GM18951 (cell line): Measurements from ENCODE around the gene ARMH1.

Experiments used
- POLR2A ChIP-seq: IDR thresholded peaks from 4 replicates; pipeline ENCODE4 v1.6.1; 2011; ENCODE audit warnings: mild to moderate bottlenecking; ENCODE audit not compliant: insufficient read length, insufficient read depth; ENCODE audit errors: extremely low read depth
- in situ Hi-C: fragments of 300-500 bp; cut with MboI; formaldehyde crosslinking; loops from one replicate; pipeline ENCODE4 v1.12.0; 2022; ENCODE audit warnings: low sequenced_read_pairs, mixed read lengths, inconsistent platforms; ENCODE audit not compliant: unreplicated experiment

ARMH1 gene

DNA sequence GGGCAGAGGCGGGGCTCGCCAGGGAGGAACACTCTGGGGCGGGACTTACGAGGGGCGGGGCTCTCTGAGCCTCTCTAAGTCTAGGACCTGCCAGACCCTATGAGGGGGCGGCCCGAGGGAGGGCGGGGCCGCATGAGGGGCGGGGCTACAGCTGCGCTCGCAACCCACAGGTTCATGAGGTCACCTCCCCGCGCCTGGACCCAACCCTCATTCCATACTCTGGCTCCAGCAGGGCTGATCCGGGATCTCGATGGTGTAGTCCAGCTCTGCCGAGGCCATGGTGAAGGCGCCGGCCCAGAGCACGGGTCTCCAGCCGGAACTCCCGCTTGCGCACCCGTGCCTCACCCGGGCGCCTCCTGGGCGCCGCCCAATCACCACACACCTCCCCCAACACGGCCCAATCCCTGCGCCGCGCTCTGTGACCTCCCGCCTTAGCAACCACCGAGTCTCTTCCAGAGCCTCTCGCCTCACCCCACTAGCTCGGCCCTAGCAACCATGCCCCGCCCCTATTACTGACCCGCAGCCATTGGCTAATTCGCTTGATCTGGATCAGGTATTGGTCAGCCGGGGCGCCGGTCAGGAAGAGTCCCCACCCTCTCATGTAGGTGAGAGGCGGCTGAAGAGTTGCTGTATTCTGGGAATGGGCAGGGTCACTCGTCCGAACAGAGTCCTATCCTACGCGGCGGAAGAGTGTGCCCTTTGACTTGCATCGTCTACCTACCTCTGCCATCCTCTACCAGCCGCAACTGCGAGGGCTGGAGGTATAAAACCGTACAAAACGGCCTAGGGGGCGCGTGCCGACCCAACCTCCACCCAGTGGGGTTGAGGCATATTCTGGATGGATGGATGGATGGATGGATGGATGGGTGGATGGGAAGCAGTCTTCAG is at the start of gene ARMH1, which contains the start of gene TMEM53:
ARMH1 (plus strand) TSS at position 602 of the 888 bp plus-strand sequence. CDS start 14,984 bp downstream, outside the sequence.
TMEM53 (minus strand) TSS at position 369 of the 888 bp plus-strand sequence; CDS start at position 279, 90 bp downstream.
- in situ Hi-C loops = no loop called here
- peak; percentile 69 for TF ChIP-seq POLR2A

GRCh38 chr1:44625348-44625747 is 49.2 kb upstream of the ARMH1 start:
- no peak for TF ChIP-seq POLR2A
- in situ Hi-C loops = no loop called here

GRCh38 chr1:44628962-44629756 is 45.4 kb upstream of the ARMH1 start:
- no peak for TF ChIP-seq POLR2A
- in situ Hi-C loops = no loop called here

- in situ Hi-C loops = no loop called here
- TF ChIP-seq POLR2A = no peak
Observed at GRCh38 chr1:44630116-44630515, 44.4 kb upstream of the ARMH1 start.

GRCh38 chr1:44631333-44631646 is 43.2 kb upstream of the ARMH1 start:
- in situ Hi-C loops = no loop called here
- TF ChIP-seq POLR2A = no peak

DNA sequence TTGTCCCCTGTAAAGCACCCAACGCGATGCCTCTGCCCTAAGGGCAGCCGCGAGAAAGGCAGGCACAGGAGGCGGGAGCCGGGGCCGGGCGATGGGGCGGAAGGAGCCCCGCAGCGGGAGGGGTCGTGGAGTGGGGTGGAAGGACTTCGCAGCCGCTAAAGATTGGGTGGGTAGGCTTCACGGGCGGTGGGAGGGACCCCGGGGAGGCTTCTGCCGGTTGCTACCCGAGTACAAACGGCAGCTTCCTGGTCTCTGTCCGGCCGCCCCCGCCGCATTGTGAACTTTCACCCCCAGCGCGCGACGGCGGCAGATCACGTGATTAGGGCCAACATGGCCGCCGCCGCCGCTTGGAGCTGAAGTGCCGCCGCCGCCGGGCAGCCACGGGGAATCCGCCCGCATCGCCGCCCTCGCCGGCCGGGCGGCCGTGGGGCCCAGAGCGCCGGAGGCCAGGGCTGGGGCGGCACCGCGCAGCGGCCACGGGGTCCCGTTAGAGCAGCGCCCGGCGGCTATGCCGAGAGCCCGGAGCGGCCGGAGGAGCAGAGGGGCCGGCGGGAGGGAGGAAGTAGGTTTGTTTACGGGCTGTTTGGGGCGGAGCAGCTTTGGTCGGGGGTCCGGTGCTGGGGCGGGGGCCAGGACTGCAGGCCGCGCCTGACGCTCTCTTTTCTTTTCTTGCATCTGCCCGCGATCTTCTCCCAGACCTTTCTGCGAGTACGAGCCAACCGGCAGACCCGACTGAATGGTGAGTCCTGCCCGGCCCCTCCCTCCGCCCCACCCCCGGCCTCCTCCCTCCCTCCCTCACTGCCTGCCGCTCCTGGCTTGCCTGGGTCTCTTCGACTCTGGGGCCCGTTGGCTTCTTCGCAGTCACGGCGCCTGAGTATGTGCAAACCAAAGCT is 42.6 kb upstream of the ARMH1 start:
- in situ Hi-C loops = no loop called here

DNA sequence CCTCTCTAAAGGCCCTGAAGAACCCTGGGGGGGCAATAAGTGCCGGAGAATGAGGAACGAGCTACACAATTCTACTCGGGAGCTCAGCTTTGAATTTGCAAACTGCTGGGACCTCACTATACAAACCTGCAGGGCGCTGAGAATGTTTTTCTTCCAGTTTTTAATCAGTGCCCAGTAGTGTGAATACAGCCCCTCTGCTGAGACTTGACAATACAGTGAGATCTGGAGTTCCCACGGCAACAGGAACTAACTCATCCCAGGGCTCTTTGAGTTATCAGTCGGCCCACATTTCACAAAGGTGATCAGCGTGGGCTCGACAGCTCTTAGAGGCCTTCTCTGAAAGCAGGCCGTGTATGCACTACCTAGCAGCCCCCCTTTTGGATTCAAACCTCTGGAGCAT is 41.9 kb upstream of the ARMH1 start:
- in situ Hi-C loops = no loop called here
- no peak for TF ChIP-seq POLR2A

More for the DNA sequence above, 42.6 kb upstream of the ARMH1 start:
- peak; percentile 95 for TF ChIP-seq POLR2A

- no peak for TF ChIP-seq POLR2A
- in situ Hi-C loops = loop anchor here (5.0 kb wide), 1 partner anchor 42 kb away; no protein-coding TSS in a partner anchor
Observed at GRCh38 chr1:44634606-44635189, 39.8 kb upstream of the ARMH1 start.

DNA sequence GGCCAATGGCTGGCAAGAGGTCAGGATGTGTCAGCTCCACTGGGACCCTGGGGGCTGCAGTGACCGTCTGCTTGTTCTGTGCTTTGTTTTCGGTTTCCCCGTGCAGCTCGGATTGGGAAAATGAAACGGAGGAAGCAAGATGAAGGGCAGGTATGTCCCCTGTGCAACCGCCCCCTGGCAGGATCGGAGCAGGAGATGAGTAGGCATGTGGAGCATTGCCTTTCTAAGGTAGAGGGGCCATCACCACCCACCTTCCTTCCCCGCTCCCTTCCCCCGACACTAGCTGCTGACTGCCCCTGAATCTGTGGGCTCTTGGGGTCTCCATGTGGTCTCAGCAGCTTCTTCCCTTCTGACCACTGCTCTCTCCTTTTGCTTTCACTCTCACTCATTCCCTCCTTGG is 39.1 kb upstream of the ARMH1 start:
- in situ Hi-C loops = loop anchor here (5.0 kb wide), 1 partner anchor 43 kb away; no protein-coding TSS in a partner anchor
- no peak for TF ChIP-seq POLR2A

GRCh38 chr1:44636083-44636687 is 38.3 kb upstream of the ARMH1 start:
- in situ Hi-C loops = loop anchor here (5.0 kb wide), 1 partner anchor 44 kb away; no protein-coding TSS in a partner anchor
- no peak for TF ChIP-seq POLR2A

DNA sequence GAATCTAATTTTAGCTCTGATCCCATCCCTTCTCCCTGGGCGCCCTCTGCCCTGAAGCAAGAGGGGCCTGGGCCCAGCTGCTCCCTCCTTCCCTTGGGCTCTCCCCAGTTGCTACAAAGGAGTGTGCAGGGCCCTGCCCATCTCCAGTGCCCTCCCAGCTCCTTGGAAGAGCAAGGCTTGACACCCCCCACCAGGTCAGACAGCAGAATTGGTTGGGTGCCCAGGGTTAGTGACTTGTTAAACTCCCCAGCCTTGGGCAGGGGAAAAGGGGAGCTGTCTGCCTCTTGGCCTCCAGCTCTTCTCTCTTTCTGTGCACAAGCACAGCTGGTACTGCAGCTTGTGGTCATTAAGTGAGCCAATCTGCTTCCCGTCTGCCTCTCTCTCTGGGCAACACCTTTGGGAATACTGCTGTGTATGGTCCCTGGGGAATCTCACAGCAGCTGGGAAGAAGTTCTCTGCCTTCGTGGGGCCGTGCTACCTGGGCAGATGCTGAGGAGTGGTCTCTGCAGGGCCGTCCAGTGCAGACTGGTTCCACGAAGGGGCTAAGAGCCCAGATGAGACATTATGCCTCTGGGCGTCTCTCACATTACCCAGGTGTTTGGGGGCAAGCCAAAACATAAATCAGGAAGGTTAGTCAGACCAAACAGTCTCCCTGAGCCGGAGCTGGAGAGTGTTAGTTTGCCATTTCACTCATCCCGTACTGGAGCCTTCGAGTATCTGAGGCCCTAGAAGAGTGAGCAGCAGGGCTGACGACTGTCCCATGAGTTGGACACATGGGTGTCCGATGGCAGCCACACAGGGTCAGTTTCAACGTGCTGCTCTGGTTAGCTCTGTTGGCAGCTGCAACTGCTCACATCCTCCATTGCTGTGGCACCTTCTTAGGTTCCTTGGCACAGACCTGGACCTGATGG is 37.6 kb upstream of the ARMH1 start:
- in situ Hi-C loops = loop anchor here (5.0 kb wide), 1 partner anchor 45 kb away; no protein-coding TSS in a partner anchor
- no peak for TF ChIP-seq POLR2A
